ENCODE measurements around the gene TTC6.
"Not testable (repeated sequence)": the region's sequence is repeated elsewhere in the genome, so short reads cannot be mapped to it uniquely, and the experiment has no call there.

Gene TTC6, protein sequence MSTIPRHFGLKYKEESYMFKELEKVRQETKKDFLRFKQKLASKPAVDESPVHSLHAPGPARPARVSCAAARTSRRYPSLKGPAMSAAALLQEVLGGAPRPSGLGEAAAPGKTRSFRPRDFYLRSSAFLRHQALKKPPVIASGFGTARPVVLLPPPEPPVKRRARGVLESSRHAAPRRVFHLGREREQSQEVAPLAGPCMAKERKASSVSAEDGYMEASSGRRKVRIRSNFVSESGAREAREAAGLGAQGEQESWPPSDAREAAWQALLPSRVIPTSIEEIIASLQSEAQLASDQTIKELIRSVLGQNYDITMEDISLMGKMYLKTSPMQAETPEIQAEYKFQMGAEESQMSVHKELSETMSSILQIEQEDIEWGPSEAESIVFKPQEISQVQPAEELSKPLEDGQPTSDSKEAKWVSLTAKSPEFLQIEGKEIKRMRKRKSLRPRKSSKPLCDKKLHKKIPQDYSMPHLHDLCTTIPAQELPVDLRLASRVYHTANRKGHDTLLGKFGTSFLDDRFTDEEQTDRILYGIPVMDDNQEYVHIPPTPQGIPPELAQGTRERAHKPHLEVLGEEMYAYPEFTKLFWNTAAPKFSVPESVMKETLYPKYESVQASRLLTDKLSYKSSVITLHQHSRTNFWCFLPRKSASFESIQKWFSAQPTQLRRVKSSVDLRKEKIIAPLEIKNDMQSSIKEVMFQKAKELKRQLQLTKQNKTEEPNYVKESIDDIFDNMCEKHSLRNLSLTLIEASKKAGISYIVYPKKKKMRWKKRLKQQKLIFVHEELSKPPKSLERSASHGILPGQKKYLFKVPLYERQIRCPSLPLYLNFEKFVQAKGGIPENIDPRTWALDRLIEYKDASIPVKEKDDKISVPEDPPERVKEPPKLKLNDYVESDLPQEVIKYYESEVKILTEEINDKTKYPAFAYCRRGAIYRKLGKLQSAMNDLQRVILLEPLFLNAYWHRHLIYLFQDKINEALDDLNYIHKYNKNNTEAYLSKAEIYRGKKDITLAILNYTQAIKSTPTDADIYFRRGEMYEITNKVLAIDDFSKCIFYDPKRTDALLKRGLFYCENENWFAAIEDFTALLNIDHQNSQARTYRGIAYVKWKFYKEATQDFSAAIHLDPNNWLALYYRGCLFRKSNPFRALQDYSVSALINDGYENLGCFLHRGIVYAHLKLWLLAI (N-terminal part only)

GRCh38 chr14:37594971-37595808, at the start of gene TTC6, which contains the start of gene FOXA1:
Gene TTC6, plus strand, starts transcription at chr14:37595629. Its CDS starts 26,436 bp downstream, at chr14:37622065.
Gene FOXA1, minus strand, starts transcription at chr14:37595249. Its CDS starts 277 bp downstream, at chr14:37594972.
- DNase-seq (ENCODE audit: low read depth): no peak

GRCh38 chr14:37546621-37547447, 48.6 kb upstream of the TTC6 start:
- no peak for DNase-seq (ENCODE audit: low read depth)

GRCh38 chr14:37550511-37550910, 44.9 kb upstream of the TTC6 start:
- no peak for DNase-seq (ENCODE audit: low read depth)

GRCh38 chr14:37551119-37551518, 44.3 kb upstream of the TTC6 start:
- DNase-seq (ENCODE audit: low read depth): no peak

DNA sequence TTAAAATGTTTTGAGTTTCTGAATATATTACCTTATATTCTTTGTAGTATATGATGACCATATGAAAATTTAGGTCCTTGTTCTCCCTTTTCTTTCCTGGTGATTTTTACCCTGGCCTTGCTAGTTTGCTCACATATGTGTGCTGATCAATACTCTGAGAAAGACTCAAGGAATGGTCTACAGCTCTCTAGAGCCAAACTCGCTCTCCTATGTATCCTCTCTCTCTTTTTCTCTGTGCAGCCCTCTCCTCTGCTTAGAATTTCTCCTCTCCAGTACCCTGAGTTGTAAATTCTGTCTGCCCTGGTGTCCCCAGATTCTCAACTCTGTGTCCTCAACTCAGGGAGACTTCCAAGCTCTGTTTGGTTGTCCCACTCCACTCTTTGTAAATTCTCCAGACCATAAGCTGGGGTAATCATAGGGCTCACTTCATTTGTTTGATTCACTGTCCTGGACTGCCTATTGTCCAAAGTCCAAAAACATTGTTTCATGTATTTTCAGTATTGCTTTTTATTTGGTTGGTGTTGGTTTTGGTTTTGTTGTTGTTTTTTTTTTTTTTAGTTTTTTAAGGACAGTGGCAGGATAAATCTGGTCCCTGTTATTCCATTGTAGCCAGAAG, 41.4 kb upstream of the TTC6 start:
- DNase-seq (ENCODE audit: low read depth): no peak

DNA sequence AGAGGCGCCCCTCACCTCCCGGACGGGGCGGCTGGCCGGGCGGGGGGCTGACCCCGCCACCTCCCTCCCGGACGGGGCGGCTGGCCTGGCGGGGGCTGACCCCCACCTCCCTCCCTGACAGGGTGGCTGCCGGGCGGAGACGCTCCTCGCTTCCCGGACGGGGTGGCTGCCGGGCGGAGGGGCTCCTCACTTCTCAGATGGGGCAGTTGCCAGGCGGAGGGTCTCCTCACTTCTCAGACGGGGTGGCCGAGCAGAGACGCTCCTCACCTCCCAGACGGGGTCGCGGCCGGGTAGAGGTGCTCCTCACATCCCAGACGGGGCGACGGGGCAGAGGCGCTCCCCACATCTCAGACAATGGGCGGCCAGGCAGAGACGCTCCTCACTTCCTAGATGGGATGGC, 39.8 kb upstream of the TTC6 start:
- DNase-seq (ENCODE audit: low read depth): not testable (repeated sequence)

- no peak for DNase-seq (ENCODE audit: low read depth)
Observed at GRCh38 chr14:37558740-37559139, 36.7 kb upstream of the TTC6 start.

- no peak for DNase-seq (ENCODE audit: low read depth)
Observed at GRCh38 chr14:37559386-37559785, 36.0 kb upstream of the TTC6 start.

DNA sequence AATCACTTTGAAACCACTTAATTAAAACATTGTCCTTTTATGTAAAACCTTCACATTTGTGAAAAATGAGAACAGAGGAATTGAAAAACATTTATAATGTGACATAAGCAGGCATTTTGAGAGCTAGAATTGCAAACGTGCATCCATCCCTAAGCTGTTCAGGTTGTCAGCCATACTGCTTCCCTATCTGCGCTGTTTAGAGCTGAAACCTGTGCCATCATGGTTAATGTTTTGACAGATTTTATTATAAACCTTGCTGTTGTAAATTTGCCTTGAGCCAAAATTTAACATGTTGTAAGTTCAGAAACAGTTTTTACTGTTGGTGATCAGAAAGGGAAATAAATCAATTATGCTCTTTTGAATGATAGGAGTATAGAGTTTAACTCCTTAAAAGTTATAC, 32.2 kb upstream of the TTC6 start:
- no peak for DNase-seq (ENCODE audit: low read depth)

- no peak for DNase-seq (ENCODE audit: low read depth)
Observed at GRCh38 chr14:37565550-37565949, 29.9 kb upstream of the TTC6 start.

DNA sequence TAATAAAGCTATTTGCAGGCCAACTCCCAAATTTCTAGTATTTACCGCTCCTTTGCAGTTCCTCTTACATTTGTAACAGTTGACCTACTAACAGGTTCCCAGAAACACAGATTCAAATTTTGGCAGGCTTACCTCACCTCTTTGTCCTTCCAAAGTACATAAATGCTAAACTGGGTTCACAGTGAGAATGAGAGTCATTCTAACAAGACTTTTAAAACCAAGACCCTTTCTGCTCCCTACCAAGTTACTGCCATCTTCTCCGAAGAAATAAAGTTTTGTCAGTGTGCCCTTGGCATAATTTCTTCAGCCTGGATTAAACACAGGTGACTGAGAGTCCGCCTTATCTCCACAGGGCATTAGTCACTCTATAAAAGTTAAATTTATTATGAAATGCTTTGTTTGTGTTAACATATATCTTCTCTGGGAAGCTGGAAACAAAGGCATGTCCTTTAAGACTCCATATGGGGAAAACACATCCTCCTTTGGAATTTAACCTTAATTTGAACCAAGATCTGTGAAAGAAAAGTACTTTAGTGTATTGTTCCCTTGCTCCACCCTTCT, 28.5 kb upstream of the TTC6 start:
- DNase-seq (ENCODE audit: low read depth): no peak

- no peak for DNase-seq (ENCODE audit: low read depth)
Observed at GRCh38 chr14:37569729-37570128, 25.7 kb upstream of the TTC6 start.

GRCh38 chr14:37571391-37571790, 24.0 kb upstream of the TTC6 start:
- no peak for DNase-seq (ENCODE audit: low read depth)

DNA sequence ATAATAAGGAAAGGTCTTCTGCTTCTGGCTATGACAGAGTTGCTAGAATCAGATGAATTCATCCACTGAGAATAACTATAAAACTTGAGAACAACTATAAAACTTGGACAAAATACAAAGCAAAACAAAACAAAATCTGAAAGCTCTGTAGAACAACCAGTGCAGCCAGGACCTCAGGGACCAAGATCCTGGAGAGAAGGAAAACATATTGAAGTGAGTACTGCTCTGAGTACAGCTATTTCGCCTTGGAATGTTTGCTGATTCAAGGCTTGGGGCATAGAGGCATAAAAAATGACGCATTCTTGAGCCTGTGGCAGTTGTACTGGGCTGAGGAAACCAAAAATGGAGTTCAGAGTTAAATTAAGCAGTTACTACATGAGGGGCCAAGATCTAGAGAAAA, 22.1 kb upstream of the TTC6 start:
- DNase-seq (ENCODE audit: low read depth): no peak

DNA sequence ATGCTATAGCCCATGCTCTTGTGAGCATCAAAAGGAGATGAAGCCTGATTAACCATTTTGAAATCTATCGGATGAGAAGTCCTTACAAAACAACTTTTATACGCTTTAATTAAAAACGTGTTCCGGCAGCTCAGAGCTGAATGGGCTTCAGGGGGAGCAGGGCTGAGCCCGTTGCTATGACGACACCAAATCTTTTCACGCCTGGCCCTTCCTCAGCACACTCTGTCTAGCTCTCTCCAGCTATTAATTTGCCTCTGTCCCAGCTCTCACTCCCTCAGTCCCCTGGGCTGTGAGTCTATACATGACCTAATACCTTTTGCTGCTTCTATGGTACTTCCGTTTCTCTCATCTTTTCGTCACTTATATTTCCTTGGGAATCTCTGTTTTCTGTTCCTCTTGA, 16.2 kb upstream of the TTC6 start:
- no peak for DNase-seq (ENCODE audit: low read depth)

DNA sequence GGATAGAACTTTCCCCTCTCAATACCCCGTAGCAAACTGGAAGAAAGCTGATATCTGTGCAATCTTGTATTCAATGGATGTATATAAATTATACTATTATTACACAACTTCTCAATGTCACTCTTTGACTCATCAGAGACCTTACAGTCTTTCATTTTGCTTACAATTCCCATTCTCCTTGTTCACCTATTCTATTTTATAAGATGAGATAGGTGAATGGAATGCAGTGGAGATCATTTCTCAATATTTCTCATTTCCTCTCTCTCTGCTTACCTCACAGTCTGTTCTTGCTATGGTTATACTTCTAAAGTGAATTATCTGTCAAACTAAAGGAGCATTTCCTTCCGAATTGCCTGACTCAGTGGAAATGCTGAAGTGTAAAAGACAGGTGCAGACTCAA, 15.3 kb upstream of the TTC6 start:
- DNase-seq (ENCODE audit: low read depth): no peak

- no peak for DNase-seq (ENCODE audit: low read depth)
Observed at GRCh38 chr14:37583358-37584210, 11.8 kb upstream of the TTC6 start.

- DNase-seq (ENCODE audit: low read depth): no peak
Observed at GRCh38 chr14:37584211-37585100, 11.0 kb upstream of the TTC6 start.

Measured in stimulated activated CD8-positive, alpha-beta memory T cell treated with anti-CD3 and anti-CD28 coated beads, Interleukin-12 subunit alpha, Interleukin-12 subunit beta, amount 100 ng/mL, for 4 hours (primary cell).